ENCODE measurements around the gene DENND6A.

- no peak for TF ChIP-seq POLR2A (IDR thresholded peaks at IDR 0.05)
- TF ChIP-seq CTCF (IDR thresholded peaks at IDR 0.05): no peak
These were observed 3.4 kb downstream of the DENND6A start for GRCh38 chr3:57689367-57690053.

Measured in testis (tissue), 2 donors.